PC-3 (cell line): ENCODE results near the gene PRKCG. TPM values are rescaled to one million over a fixed set of nuclear protein-coding genes. Genes with fewer than 3 reads are reported as not detected.

Experiments used
- ATAC-seq: fragments of 200-7000 bp; cut with Tn5 transposase; 2 replicates; pipeline ENCODE4 v1.9.1; 2020; ENCODE audit warnings: mild to moderate bottlenecking, moderate library complexity
- BruUV-seq: library from RNA; stranded (reverse); fragments of 400-500 nt; replicated peaks from 2 replicates; lab custom pipeline; 2021; lab: Mats Ljungman, UMichigan
- CTCF ChIA-PET: fragments of 300-600 bp; sonication (Branson Sonifier 250); formaldehyde crosslinking; loops from one replicate; lab custom pipeline; 2022; ENCODE audit warnings: antibody characterized with exemption; lab: Charles Lee
- POLR2A ChIA-PET: fragments of 300-600 bp; sonication (Branson Sonifier 250); formaldehyde crosslinking; loops from one replicate; lab custom pipeline; 2022; ENCODE audit warnings: antibody characterized with exemption; ENCODE audit not compliant: unreplicated experiment; lab: Charles Lee
- DNase-seq: peaks from one replicate; pipeline ENCODE4 v3.0.0-alpha.2; 2015
- H2AFZ ChIP-seq: fragments of 300-600 bp; sonication (generic); 2 replicates; pipeline ENCODE4 v1.6.0; 2016; ENCODE audit warnings: antibody characterized with exemption, low read length
- H3F3A ChIP-seq: fragments of 300-600 bp; sonication (generic); one replicate; pipeline ENCODE4 v1.6.0; 2017; ENCODE audit warnings: antibody characterized with exemption, low read length, control low read depth, mild to moderate bottlenecking; ENCODE audit not compliant: unreplicated experiment
- H3K27ac ChIP-seq: fragments of 300-600 bp; sonication (generic); 2 replicates; pipeline ENCODE4 v1.5.1; 2016; ENCODE audit warnings: mild to moderate bottlenecking, low read length
- H3K27me3 ChIP-seq: fragments of 300-600 bp; sonication (generic); 2 replicates; pipeline ENCODE4 v1.6.1; 2016; ENCODE audit warnings: low read length, mixed read lengths
- H3K36me3 ChIP-seq: fragments of 300-600 bp; sonication (generic); 2 replicates; pipeline ENCODE4 v1.6.1; 2016; ENCODE audit warnings: low read depth, mixed run types, low read length, mixed read lengths
- H3K4me1 ChIP-seq: fragments of 300-600 bp; sonication (generic); 2 replicates; pipeline ENCODE4 v1.5.1; 2016; ENCODE audit warnings: low read length; ENCODE audit not compliant: insufficient read depth
- H3K4me2 ChIP-seq: fragments of 300-600 bp; sonication (generic); 2 replicates; pipeline ENCODE4 v1.6.0; 2016; ENCODE audit warnings: low read length
- H3K4me3 ChIP-seq: fragments of 300-600 bp; sonication (generic); 2 replicates; pipeline ENCODE4 v1.5.1; 2016; ENCODE audit warnings: mild to moderate bottlenecking, low read length, mixed read lengths
- H3K79me2 ChIP-seq: fragments of 300-600 bp; sonication (generic); 2 replicates; pipeline ENCODE4 v1.6.1; 2017; ENCODE audit warnings: low read length, mixed read lengths
- H3K9ac ChIP-seq: fragments of 300-600 bp; sonication (generic); 2 replicates; pipeline ENCODE4 v1.6.0; 2016; ENCODE audit warnings: mild to moderate bottlenecking, low read length
- H3K9me2 ChIP-seq: fragments of 300-600 bp; sonication (generic); replicated peaks from 2 replicates; pipeline ENCODE4 v1.6.1; 2016; ENCODE audit warnings: mixed run types, low read length, mixed read lengths
- H3K9me3 ChIP-seq: fragments of 300-600 bp; sonication (generic); 2 replicates; pipeline ENCODE4 v1.6.1; 2016; ENCODE audit warnings: low read length, mixed read lengths
- H4K20me1 ChIP-seq: fragments of 300-600 bp; sonication (generic); 2 replicates; pipeline ENCODE4 v1.6.1; 2016; ENCODE audit warnings: low read length, mixed read lengths
- EZH2 ChIP-seq: fragments of 300-600 bp; sonication (generic); IDR thresholded peaks from one replicate; pipeline ENCODE4 v1.6.1; 2017; ENCODE audit warnings: antibody characterized with exemption, mild to moderate bottlenecking, low read length; ENCODE audit not compliant: unreplicated experiment
- EZH2phosphoT487 ChIP-seq: fragments of 300-600 bp; sonication (generic); IDR thresholded peaks from 2 replicates; pipeline ENCODE4 v1.6.1; 2018; ENCODE audit warnings: mild to moderate bottlenecking, antibody characterized with exemption, low read length, borderline replicate concordance
- intact Hi-C: fragments of 100-400 bp; cut with micrococcal nuclease; formaldehyde crosslinking; loops from 2 replicates; pipeline ENCODE4 v1.9.0; 2023
- total RNA-seq: library from RNA; depleted of rRNA; stranded (reverse); fragments of >200 nt; gene quantifications from 2 replicates; pipeline ENCODE4 v1.2.3, GENCODE V29; 2014
- TF ChIP-seq, protein P1 (sequence below): fragments of 300-600 bp; sonication (generic); conservative IDR thresholded peaks from 2 replicates; pipeline ENCODE4 v1.5.1; 2017; ENCODE audit warnings: antibody characterized with exemption, low read depth, mild to moderate bottlenecking, low read length

The PRKCG gene
- total RNA-seq, 1 experiment from 2014 or later: 1.5 TPM

DNA sequence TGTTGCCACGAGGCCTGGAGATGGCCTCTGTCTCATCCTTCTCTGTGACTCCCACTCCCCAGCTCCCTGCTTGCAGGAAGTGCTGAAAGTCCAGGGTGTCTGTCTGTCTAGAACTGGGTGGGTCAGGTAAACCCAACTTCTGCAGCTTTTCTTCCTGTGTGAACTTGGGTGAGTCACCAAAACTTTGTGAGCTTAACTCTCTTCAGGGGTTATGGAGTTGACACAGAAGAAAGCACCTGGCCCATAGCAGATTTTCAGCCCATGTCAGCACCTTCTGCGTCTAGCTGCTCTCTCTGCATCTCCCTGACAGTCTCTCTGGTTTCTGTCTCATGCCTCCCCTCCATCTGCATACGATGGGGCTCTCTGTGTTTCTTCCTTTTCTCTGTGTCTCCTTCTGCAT is 22.9 kb downstream of the PRKCG start:
- Histone ChIP-seq H3K4me3 (no peak overlapping the region), H3K9me2 (no peaks in the 10 kb centered on the region), H3F3A (no peaks in the 10 kb centered on the region), H3K79me2 (no peaks in the 10 kb centered on the region), H4K20me1 (no peaks in the 10 kb centered on the region), H3K4me2 (no peak overlapping the region), H3K4me1 (peaks cover 17% of the 10 kb centered on the region), H2AFZ (no peak overlapping the region), H3K9ac (no peak overlapping the region), H3K27ac (no peak overlapping the region), H3K36me3 (no peaks in the 10 kb centered on the region), H3K9me3 (no peaks in the 10 kb centered on the region), H3K27me3 (peaks cover 33% of the 10 kb centered on the region)
- CTCF ChIA-PET: interaction anchor here (1.0 kb wide), 1 partner anchor 125 kb away, joined by 4 read pairs; no protein-coding TSS in a partner anchor
- intact Hi-C loops: loop anchor here (5.0 to 10.0 kb wide), 2 partner anchors 70 to 117 kb away; no protein-coding TSS in a partner anchor
- peak; percentile 77 for DNase-seq
- no TSS peak for BruUV-seq
- POLR2A ChIA-PET: no interaction called here
- TF ChIP-seq, protein P1, sequence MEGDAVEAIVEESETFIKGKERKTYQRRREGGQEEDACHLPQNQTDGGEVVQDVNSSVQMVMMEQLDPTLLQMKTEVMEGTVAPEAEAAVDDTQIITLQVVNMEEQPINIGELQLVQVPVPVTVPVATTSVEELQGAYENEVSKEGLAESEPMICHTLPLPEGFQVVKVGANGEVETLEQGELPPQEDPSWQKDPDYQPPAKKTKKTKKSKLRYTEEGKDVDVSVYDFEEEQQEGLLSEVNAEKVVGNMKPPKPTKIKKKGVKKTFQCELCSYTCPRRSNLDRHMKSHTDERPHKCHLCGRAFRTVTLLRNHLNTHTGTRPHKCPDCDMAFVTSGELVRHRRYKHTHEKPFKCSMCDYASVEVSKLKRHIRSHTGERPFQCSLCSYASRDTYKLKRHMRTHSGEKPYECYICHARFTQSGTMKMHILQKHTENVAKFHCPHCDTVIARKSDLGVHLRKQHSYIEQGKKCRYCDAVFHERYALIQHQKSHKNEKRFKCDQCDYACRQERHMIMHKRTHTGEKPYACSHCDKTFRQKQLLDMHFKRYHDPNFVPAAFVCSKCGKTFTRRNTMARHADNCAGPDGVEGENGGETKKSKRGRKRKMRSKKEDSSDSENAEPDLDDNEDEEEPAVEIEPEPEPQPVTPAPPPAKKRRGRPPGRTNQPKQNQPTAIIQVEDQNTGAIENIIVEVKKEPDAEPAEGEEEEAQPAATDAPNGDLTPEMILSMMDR: no peak
- TF ChIP-seq EZH2phosphoT487 (no peak), EZH2 (no peak)
- ATAC-seq: peak; percentile 50

DNA sequence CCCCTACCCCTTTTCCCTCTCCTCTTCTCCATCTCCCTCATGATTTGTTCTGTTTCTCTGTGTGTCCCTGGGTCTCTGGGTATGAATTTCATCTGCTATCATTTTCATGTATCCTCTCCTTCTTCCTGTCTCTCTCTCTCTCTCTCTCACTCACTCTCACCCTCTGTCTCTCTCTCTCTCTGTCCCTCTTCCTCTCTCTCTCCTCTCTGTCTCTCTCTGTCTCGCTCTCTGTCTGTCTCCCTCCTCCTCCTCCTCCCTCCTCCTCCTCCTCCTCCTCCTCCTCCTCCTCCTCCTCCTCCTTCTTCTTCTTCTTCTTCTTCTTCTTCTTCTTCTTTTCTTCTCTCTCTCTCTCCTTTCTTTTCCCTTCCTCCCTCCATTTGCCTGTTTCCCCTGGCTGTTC is 23.8 kb downstream of the PRKCG start:
- CTCF ChIA-PET: no interaction called here

More for the DNA sequence above, 23.8 kb downstream of the PRKCG start:
- Histone ChIP-seq H3K4me2 (no peak overlapping the region), H3F3A (no peaks in the 10 kb centered on the region), H3K36me3 (no peaks in the 10 kb centered on the region), H3K4me1 (peaks cover 17% of the 10 kb centered on the region), H3K9me2 (no peaks in the 10 kb centered on the region), H4K20me1 (no peaks in the 10 kb centered on the region), H3K27ac (no peak overlapping the region), H3K9me3 (no peaks in the 10 kb centered on the region), H3K4me3 (no peak overlapping the region), H3K27me3 (peaks cover 42% of the 10 kb centered on the region), H2AFZ (no peak overlapping the region), H3K79me2 (no peaks in the 10 kb centered on the region), H3K9ac (no peak overlapping the region)
- DNase-seq (no peak), ATAC-seq (no peak)
- POLR2A ChIA-PET: no interaction called here
- no peak for TF ChIP-seq EZH2phosphoT487
- TF ChIP-seq, protein P1: no peak
- no TSS peak for BruUV-seq
- intact Hi-C loops: loop anchor here (2.0 to 10.0 kb wide), 3 partner anchors 63 to 117 kb away; no protein-coding TSS in a partner anchor
